Left lung (tissue), 10 donors: ENCODE results near the gene CCR9. TPM values are rescaled to one million over a fixed set of nuclear protein-coding genes. Genes with fewer than 3 reads are reported as not detected.
A peak's percentile ranks its signal among the peaks of the same experiment; 100 is the strongest.

Source experiments
- ATAC-seq: fragments of 200-7000 bp; cut with Tn5 transposase; one replicate; pipeline ENCODE4 v1.9.1; 2020; ENCODE audit warnings: moderate library complexity
- DNase-seq, 4 donors: peaks; one replicate each; pipeline ENCODE4 v3.0.0-alpha.2; 2013 to 2020
- H3K27ac ChIP-seq, 2 donors: fragments of 200-600 bp; sonication (generic) in 1 of 2; one replicate each; pipeline versions ENCODE4 v1.5.0 to v1.8.0; 2020 to 2021
- H3K27me3 ChIP-seq, 2 donors: fragments of 200-600 bp; sonication (generic) in 1 of 2; one replicate each; pipeline versions ENCODE4 v1.5.0 to v1.8.0; 2020 to 2021
- H3K36me3 ChIP-seq, 2 donors: fragments of 200-600 bp; sonication (generic) in 1 of 2; one replicate each; pipeline versions ENCODE4 v1.5.0 to v1.8.0; 2020 to 2021
- H3K4me1 ChIP-seq, 2 donors: fragments of 200-600 bp; one replicate each; pipeline ENCODE4 v1.8.0; 2021
- H3K4me3 ChIP-seq, 2 donors: fragments of 200-600 bp; sonication (generic) in 1 of 2; one replicate each; pipeline versions ENCODE4 v1.5.0 to v1.8.0; 2020 to 2021; ENCODE audit warnings: mild to moderate bottlenecking in 1 of 2
- H3K9me3 ChIP-seq, 2 donors: fragments of 200-600 bp; sonication (generic) in 1 of 2; one replicate each; pipeline versions ENCODE4 v1.5.0 to v1.8.0; 2020 to 2021
- intact Hi-C, 2 donors: fragments of 100-400 bp; cut with DNase I; formaldehyde crosslinking; loops; one replicate each; pipeline versions ENCODE4 v1.11.2 to v1.14.2; 2022
- polyA plus RNA-seq, 6 donors: library from polyadenylated mRNA; unstranded; fragments of 120-200 nt; gene quantifications; one replicate each; pipeline ENCODE4 v1.2.1, GENCODE V29; 2013; ENCODE audit not compliant: insufficient read length in 6 of 6
- total RNA-seq, 2 donors: library from RNA; stranded (reverse); fragmentation: NEBNext Ultra II Directional; extraction: Animal tissue kit (Norgen Biotek cat#: 25700); gene quantifications; one replicate each; pipeline ENCODE4 v1.2.1, GENCODE V29; 2021
- TF ChIP-seq, protein P1 (sequence below), 2 donors: fragments of 200-600 bp; sonication (generic) in 1 of 2; IDR thresholded peaks; one replicate each; pipeline versions ENCODE4 v1.5.0 to v1.8.0; 2021; ENCODE audit warnings: antibody characterized with exemption in 2 of 2
- donor health status: DM: no; HTN: yes; CAD: no.
- donor health status: DM: no; HTN: no; CAD: no.

Gene CCR9
- total and polyA plus RNA-seq, 8 donors = 0.11 to 0.32 (median 0.20) TPM; not detected in 4

DNA sequence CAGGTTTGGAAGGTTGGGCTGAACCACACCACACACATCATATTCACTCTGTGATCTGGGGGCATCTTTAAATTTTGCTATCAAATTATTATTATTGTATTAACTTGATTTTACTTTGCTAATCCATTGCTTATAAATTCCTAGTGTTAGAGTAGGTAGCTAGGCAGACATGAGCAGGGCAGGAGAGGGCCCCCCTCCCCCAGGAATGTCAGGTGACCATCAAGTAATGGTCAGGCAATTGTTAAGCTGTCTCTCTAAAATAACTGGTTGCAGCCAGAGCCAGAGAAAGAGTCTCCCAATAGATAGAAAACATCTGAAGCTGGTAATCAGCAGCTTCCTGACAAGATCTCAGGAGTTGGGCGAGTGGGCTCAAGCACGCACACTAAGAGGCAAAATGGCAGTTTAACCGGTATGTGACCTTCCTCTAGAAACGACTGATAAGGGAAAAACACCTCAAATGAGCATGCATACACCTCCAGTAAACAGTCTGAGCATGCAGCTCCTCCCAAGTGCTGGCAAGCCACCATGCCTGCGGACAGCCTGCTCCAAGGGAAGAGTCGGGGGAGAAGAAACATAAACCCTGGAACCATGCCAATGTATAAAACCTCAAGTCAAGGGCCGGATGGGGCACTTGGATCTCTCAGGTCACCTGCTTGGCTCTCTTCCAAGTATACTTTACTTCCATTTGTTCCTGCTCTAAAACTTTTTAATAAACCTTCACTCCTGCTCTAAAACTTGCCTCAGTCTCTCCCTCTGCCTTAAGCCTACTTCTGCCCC is 53.8 kb downstream of the CCR9 start:
- Histone ChIP-seq H3K36me3 (peaks cover 0 to 38% of the 10 kb centered on the region in 2 donors), H3K4me3 (no peak overlapping the region), H3K4me1 (peaks cover 0 to 18% of the 10 kb centered on the region in 2 donors), H3K27me3 (no peaks in the 10 kb centered on the region), H3K27ac (no peak overlapping the region), H3K9me3 (no peaks in the 10 kb centered on the region)
- DNase-seq = no peak
- TF ChIP-seq, protein P1, sequence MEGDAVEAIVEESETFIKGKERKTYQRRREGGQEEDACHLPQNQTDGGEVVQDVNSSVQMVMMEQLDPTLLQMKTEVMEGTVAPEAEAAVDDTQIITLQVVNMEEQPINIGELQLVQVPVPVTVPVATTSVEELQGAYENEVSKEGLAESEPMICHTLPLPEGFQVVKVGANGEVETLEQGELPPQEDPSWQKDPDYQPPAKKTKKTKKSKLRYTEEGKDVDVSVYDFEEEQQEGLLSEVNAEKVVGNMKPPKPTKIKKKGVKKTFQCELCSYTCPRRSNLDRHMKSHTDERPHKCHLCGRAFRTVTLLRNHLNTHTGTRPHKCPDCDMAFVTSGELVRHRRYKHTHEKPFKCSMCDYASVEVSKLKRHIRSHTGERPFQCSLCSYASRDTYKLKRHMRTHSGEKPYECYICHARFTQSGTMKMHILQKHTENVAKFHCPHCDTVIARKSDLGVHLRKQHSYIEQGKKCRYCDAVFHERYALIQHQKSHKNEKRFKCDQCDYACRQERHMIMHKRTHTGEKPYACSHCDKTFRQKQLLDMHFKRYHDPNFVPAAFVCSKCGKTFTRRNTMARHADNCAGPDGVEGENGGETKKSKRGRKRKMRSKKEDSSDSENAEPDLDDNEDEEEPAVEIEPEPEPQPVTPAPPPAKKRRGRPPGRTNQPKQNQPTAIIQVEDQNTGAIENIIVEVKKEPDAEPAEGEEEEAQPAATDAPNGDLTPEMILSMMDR (IDR thresholded peaks at IDR 0.05) = no peak
- intact Hi-C loops = no loop called here
- ATAC-seq = peak; percentile 4

DNA sequence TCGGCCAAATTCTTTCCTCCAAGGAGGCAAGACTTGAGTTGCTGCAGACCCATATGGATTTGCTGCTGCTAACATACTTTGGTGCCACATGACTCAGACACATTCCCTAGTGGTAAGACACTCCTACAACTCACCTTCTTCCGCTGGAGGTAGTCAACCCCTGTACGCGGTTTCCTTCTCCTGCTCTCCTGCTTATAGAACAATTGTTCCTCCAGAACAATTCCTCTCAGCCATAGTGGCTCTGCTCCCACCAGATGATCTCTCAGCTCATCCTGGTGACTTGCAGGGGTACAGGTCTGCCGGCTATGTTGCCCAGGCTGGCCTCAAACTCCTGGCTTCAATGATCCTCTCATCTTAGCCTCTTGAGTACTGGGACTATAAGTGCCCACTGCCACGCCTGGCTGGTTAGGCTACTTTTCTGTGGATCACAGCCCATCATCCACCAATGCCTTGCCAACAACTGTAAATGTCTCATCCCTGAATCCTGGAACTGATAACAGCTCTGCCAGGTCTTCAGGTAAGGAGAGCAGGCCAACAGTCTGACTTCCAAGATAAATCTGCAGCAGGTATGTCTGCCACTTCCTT is 54.5 kb downstream of the CCR9 start:
- DNase-seq (no peak), ATAC-seq (no peak)
- H3K9me3 ChIP-seq = no peaks in the 10 kb centered on the region
- no peaks in the 10 kb centered on the region for H3K27me3 ChIP-seq
- no peak overlapping the region for H3K27ac ChIP-seq
- TF ChIP-seq, protein P1 (IDR thresholded peaks at IDR 0.05) = no peak
- H3K4me1 ChIP-seq = peaks cover 0 to 18% of the 10 kb centered on the region in 2 donors
- H3K36me3 ChIP-seq = peaks cover 0 to 37% of the 10 kb centered on the region in 2 donors
- H3K4me3 ChIP-seq = no peak overlapping the region
- intact Hi-C loops = no loop called here

DNA sequence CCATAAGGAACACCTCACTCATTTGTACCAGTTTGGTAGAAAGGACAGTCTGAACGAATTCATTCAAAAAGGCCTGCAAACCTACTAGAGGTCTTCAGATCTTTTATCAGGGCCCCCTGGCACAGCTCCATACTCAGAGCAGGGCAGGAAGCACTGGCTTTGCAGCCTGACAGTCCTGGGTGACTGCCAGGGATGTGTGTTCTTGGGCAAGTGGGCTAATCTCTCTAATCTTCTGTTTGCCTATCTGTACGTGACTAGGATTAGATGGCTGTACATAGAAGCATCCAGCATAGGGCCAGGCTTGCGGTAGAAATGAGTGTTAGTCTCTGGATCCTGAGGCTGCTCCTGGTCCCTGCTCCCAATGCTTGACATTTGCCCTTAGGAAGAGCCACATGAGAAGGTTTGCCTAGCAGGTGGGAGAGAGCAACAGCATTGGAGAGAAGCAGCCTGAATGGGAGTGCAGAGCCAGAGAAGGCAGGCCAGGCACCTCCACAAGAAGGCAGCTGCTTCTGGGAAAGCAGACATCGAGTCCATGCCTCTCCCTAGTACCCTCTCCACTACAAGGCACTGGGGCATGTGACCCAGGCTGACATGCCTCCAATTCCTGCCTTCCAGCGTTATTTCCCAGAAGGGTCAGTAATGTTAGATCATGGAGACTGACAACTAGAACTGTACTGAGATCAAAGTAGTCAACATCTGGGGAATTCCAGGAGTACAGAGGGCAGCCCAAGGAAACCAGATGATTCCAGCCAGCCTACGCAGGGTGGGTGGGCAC is 55.9 kb downstream of the CCR9 start:
- Histone ChIP-seq H3K9me3 (no peaks in the 10 kb centered on the region), H3K27me3 (no peaks in the 10 kb centered on the region), H3K36me3 (peaks cover 0 to 37% of the 10 kb centered on the region in 2 donors), H3K4me3 (no peak overlapping the region), H3K4me1 (peaks cover 0 to 18% of the 10 kb centered on the region in 2 donors), H3K27ac (no peak overlapping the region)
- intact Hi-C loops = no loop called here
- ATAC-seq (no peak), DNase-seq (peak in 1 of 4 donors; percentile 11)
- TF ChIP-seq, protein P1 (IDR thresholded peaks at IDR 0.05) = no peak

DNA sequence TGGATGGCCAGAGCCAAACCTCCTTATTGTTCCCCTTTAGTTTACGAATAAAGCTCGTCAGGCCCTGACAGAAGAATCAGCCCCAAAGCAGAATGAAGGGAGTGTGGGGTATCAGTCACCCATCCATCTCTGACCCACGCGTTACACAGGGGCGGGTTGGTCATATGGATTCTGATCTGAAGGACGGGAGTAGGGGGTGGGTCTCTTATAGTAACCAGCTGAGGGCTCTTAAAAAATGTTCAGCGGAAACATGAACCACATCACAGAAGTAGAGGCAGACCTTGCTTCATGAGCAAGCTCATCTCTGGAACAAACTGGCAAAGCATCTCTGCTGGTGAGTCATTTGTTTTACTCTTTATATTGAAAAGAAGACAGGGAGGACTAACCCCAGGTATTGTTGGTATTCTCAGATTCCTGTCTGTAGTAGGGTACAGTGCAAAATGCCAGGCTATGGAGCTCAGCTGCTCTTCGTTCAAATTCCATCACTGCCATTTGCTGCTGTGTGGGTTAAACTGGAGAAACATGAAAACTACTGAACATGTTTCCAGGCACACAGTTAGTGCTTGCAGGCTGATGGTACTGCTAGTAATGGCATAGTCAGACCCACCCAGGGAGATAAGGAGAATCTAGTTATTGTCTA is 57.0 kb downstream of the CCR9 start, which contains the start of gene CXCR6:
Gene CXCR6 (plus strand): TSS at position 258 of the 640 bp plus-strand sequence. CDS start 3,018 bp downstream, outside the sequence.
- Histone ChIP-seq H3K4me3 (no peak within 1 kb of the TSS), H3K4me1 (peaks cover 0 to 18% of the 10 kb centered on the region in 2 donors), H3K27me3 (no peaks in the 10 kb centered on the region), H3K36me3 (peaks cover 0 to 43% of the 10 kb centered on the region in 2 donors), H3K27ac (no peak within 1 kb of the TSS), H3K9me3 (no peaks in the 10 kb centered on the region)
- intact Hi-C loops = no loop called here
- TF ChIP-seq, protein P1 (IDR thresholded peaks at IDR 0.05) = no peak
- ATAC-seq (no peak), DNase-seq (no peak)
